Measurements from ENCODE around the gene LCN1.
"Not testable (repeated sequence)": the region's sequence is repeated elsewhere in the genome, so short reads cannot be mapped to it uniquely, and the experiment has no call there.

Gene LCN1

GRCh38 chr9:135549478-135550343 is 28.5 kb downstream of the LCN1 start:
- not testable (repeated sequence) for DNase-seq

- no peak for DNase-seq
These were observed 29.2 kb downstream of the LCN1 start for GRCh38 chr9:135550344-135550918.

GRCh38 chr9:135551031-135551430 is 29.8 kb downstream of the LCN1 start:
- DNase-seq, result no peak

GRCh38 chr9:135551456-135551855 is 30.2 kb downstream of the LCN1 start:
- no peak for DNase-seq

- no peak for DNase-seq
These were observed 30.9 kb downstream of the LCN1 start for GRCh38 chr9:135552021-135552697.

- no peak for DNase-seq
These were observed 31.5 kb downstream of the LCN1 start for GRCh38 chr9:135552698-135553171.

GRCh38 chr9:135554718-135555117 is 33.5 kb downstream of the LCN1 start:
- DNase-seq, result no peak

- DNase-seq, result no peak
These were observed 34.0 kb downstream of the LCN1 start for GRCh38 chr9:135555203-135555602.

GRCh38 chr9:135555910-135556309 is 34.7 kb downstream of the LCN1 start:
- no peak for DNase-seq

GRCh38 chr9:135559606-135560005 is 38.4 kb downstream of the LCN1 start:
- DNase-seq, result no peak

- no peak for DNase-seq
These were observed 40.4 kb downstream of the LCN1 start, which contains the start of gene PAEP for GRCh38 chr9:135561391-135562234. Gene PAEP (plus strand): TSS chr9:135561756.

GRCh38 chr9:135562235-135562745 is 41.0 kb downstream of the LCN1 start:
- no peak for DNase-seq

- DNase-seq, result no peak
These were observed 41.8 kb downstream of the LCN1 start for GRCh38 chr9:135563039-135563476.

- no peak for DNase-seq
These were observed 42.6 kb downstream of the LCN1 start for GRCh38 chr9:135563858-135564257.

GRCh38 chr9:135565141-135565628 is 43.9 kb downstream of the LCN1 start:
- DNase-seq, result no peak

- no peak for DNase-seq
These were observed 44.4 kb downstream of the LCN1 start for GRCh38 chr9:135565636-135566035.

GRCh38 chr9:135566552-135566951 is 45.3 kb downstream of the LCN1 start:
- DNase-seq, result no peak

- DNase-seq, result no peak
These were observed 46.1 kb downstream of the LCN1 start for GRCh38 chr9:135567311-135567710.

- DNase-seq, result no peak
These were observed 46.8 kb downstream of the LCN1 start for GRCh38 chr9:135568026-135568425.

- DNase-seq, result no peak
These were observed 49.2 kb downstream of the LCN1 start for GRCh38 chr9:135570456-135570855.

- DNase-seq, result no peak
These were observed 51.0 kb downstream of the LCN1 start for GRCh38 chr9:135572233-135572632.

GRCh38 chr9:135573124-135573523 is 51.9 kb downstream of the LCN1 start:
- DNase-seq, result no peak

Measured in T1000 (cell line).